IPS DF 4.7 (cell line): ENCODE results near the gene SMCHD1.
"Not testable (repeated sequence)": the region's sequence is repeated elsewhere in the genome, so short reads cannot be mapped to it uniquely, and the experiment has no call there.

Experiments
- DNase-seq: peaks from one replicate; pipeline ENCODE4 v3.0.0-alpha.2; 2013; ENCODE audit warnings: low spot score; ENCODE audit errors: extremely low read depth

Gene SMCHD1

GRCh38 chr18:2657788-2658458 lies 2.4 kb downstream of the SMCHD1 start:
- DNase-seq, result no peak

GRCh38 chr18:2660849-2661248 lies 5.3 kb downstream of the SMCHD1 start:
- not testable (repeated sequence) for DNase-seq

- DNase-seq, result not testable (repeated sequence)
Observed at GRCh38 chr18:2662288-2662687, 6.8 kb downstream of the SMCHD1 start.

- DNase-seq, result no peak
Observed at GRCh38 chr18:2662990-2663389, 7.5 kb downstream of the SMCHD1 start.

GRCh38 chr18:2672410-2672809 lies 16.9 kb downstream of the SMCHD1 start:
- no peak for DNase-seq

- no peak for DNase-seq
Observed at GRCh38 chr18:2672872-2673271, 17.3 kb downstream of the SMCHD1 start.

- not testable (repeated sequence) for DNase-seq
Observed at GRCh38 chr18:2678933-2679332, 23.4 kb downstream of the SMCHD1 start.

GRCh38 chr18:2680216-2680792 lies 24.8 kb downstream of the SMCHD1 start:
- no peak for DNase-seq

GRCh38 chr18:2681993-2682603 lies 26.6 kb downstream of the SMCHD1 start:
- DNase-seq, result no peak

GRCh38 chr18:2683055-2683454 lies 27.5 kb downstream of the SMCHD1 start:
- DNase-seq, result no peak

GRCh38 chr18:2686349-2686968 lies 30.9 kb downstream of the SMCHD1 start:
- DNase-seq, result no peak

- DNase-seq, result no peak
Observed at GRCh38 chr18:2687390-2688001, 32.0 kb downstream of the SMCHD1 start.

GRCh38 chr18:2692508-2692907 lies 37.0 kb downstream of the SMCHD1 start:
- no peak for DNase-seq

GRCh38 chr18:2697184-2697583 lies 41.7 kb downstream of the SMCHD1 start:
- no peak for DNase-seq

GRCh38 chr18:2699001-2699400 lies 43.5 kb downstream of the SMCHD1 start:
- no peak for DNase-seq

- DNase-seq, result no peak
Observed at GRCh38 chr18:2704541-2704940, 49.0 kb downstream of the SMCHD1 start.

GRCh38 chr18:2706903-2707302 lies 51.4 kb downstream of the SMCHD1 start:
- DNase-seq, result no peak

GRCh38 chr18:2707551-2708168 lies 52.1 kb downstream of the SMCHD1 start:
- no peak for DNase-seq

GRCh38 chr18:2709316-2709715 lies 53.8 kb downstream of the SMCHD1 start:
- DNase-seq, result no peak

GRCh38 chr18:2714140-2714539 lies 58.6 kb downstream of the SMCHD1 start:
- no peak for DNase-seq

GRCh38 chr18:2715990-2716389 lies 60.5 kb downstream of the SMCHD1 start:
- no peak for DNase-seq
